Measurements from ENCODE around the gene GOLT1B.

GOLT1B gene

DNA sequence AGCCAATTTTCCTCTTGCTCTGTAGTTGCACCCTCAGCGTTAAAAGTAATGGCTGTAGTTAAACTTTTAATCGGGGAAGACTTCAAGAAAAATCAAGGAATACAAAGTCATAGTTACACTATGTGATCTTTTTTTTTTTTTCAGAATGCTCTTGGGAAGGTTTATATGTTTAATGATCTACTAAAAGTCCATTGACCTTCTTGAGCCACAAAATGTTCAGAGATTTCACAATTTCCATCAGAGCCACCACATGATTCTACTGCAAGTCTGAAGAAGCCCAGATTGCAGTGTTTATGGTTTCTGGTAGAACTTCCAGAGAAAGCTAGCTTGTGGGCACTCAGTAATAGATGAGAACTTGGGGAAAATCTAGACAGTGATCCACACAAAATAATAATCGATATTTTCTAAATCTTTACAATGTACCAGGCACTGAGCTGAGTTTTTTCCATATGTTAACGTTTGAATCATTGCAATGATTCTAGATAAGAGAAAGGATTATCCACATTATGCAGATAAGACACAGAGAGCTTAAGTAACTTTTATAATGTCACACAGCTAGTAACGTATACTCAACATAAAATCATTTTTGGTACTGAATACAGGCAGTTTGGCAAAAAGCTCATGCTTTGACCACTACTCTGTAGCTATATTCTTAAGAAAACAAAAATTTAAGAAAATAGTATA is 64.8 kb downstream of the GOLT1B start:
- DNase-seq (ENCODE audit: low read depth), result no peak

DNA sequence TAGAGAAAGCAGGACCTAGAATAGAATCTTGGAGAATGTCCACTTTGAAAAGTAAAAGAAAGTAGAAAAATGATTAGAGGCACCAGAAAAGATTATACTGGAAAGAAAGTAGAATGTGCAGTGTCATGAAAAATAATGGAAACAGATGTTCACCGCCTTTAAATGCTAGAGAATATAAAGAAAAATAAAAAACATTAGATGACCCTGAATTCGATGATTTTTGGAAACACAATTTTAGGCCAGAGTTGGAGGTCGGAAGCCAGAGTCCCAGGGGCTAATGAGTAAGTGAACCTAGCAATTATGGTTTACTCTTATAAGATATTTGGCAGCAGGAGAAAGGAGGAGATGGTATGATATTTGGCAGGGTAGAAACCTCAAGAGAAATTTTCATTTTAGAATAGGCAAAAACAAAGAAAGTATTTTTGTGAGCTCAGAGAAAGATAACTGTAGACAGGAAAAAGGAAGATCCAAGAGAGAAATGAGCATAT is 65.4 kb downstream of the GOLT1B start:
- no peak for DNase-seq (ENCODE audit: low read depth)

Data from activated T-cell treated with anti-CD3 and anti-CD28 coated beads for 1 hour (primary cell).